ENCODE measurements around the gene OTX1. TPM values are rescaled to one million over a fixed set of nuclear protein-coding genes. Genes with fewer than 3 reads are reported as not detected.

Gene OTX1
- total and polyA plus RNA-seq, 10 of the 15 experiments (the other 5 are each of a cell fraction or from before 2014, with no cell fraction given): 0.04 to 0.67 (median 0.23) TPM; not detected in 2

- H3K4me3 ChIP-seq: peak overlapping the region; percentile 7; the same call in 1 of the 2 replicates
- ChIA-PET POLR2A (interaction anchor here (0.6 kb wide), 1 partner anchor 639 kb away, joined by 4 read pairs; no protein-coding TSS in a partner anchor), SMC1A (ENCODE audit: uncharacterized antibody, unreplicated experiment) (no interaction called here), CTCF (no interaction called here), RAD21 (ENCODE audit: unreplicated experiment) (no interaction called here)
- H3K4me1 ChIP-seq (ENCODE audit: control insufficient read depth, insufficient read depth, low read length): peaks cover 9% of the 10 kb centered on the region; the same call in 1 of the 2 replicates
- BruUV-seq (replicated peaks): no TSS peak
- H3K79me2 ChIP-seq (ENCODE audit: control insufficient read depth, insufficient read depth, low read length): no peaks in the 10 kb centered on the region
- H3K27me3 ChIP-seq (replicated peaks in 1 of 2; ENCODE audit: control insufficient read depth in 2 of 2, insufficient read depth in 2 of 2, low read length in 1 of 2): peaks cover 5 to 21% of the 10 kb centered on the region in 2 experiments
- H3K4me2 ChIP-seq (ENCODE audit: control insufficient read depth, insufficient read depth): peak overlapping the region; percentile 32
- FAIRE-seq (no peak), ATAC-seq (no peak), DNase-seq (ENCODE audit: low read depth, low spot score) (no peak)
- H2AFZ ChIP-seq (ENCODE audit: control insufficient read depth, low read depth, low read length): no peak overlapping the region
- no peaks in the 10 kb centered on the region; a peak in 1 of 4 replicates for H3K36me3 ChIP-seq (ENCODE audit: control insufficient read depth in 2 of 2, insufficient read depth in 2 of 2, low read length in 1 of 2)
- H3K9me3 ChIP-seq (replicated peaks; ENCODE audit: control insufficient read depth, insufficient read depth, low read length): no peaks in the 10 kb centered on the region; the same call in 1 of the 3 replicates
- intact Hi-C loops (cut with micrococcal nuclease; ENCODE audit: unreplicated experiment) (loop anchor here (10.0 kb wide), 2 partner anchors 273 to 603 kb away; no protein-coding TSS in a partner anchor), in situ Hi-C loops (cut with MboI) (no loop called here)
- TF ChIP-seq CHD2 (IDR thresholded peaks at IDR 0.05; ENCODE audit: borderline replicate concordance, low read depth, low read length): no peak
- no peak for TF ChIP-seq NFYA (IDR thresholded peaks at IDR 0.05; ENCODE audit: borderline replicate concordance, low read depth, low read length)
- no peak for TF ChIP-seq SUPT20H (IDR thresholded peaks at IDR 0.05; ENCODE audit: borderline replicate concordance, control insufficient read depth, low read depth, low read length)
- 35% methylated on average over 30 of the region's 35 CpGs for WGBS (ENCODE audit: insufficient coverage, insufficient replicate concordance, low lambda C conversion rate, missing lambda C conversion rate)
- H3K9ac ChIP-seq (ENCODE audit: control insufficient read depth, insufficient read depth, low read length): no peak overlapping the region
- H4K20me1 ChIP-seq (ENCODE audit: control insufficient read depth, insufficient read depth): no peaks in the 10 kb centered on the region
- no peak overlapping the region for H3K27ac ChIP-seq (ENCODE audit: control insufficient read depth, insufficient read depth)
These were observed 6.9 kb downstream of the OTX1 start for GRCh38 chr2:63057249-63058143.
